ENCODE results near the gene ATP1A4. TPM values are rescaled to one million over a fixed set of nuclear protein-coding genes. Genes with fewer than 3 reads are reported as not detected.
A peak's percentile ranks its signal among the peaks of the same experiment; 100 is the strongest.

The ATP1A4 gene
- total RNA-seq, 4 donors from 2014 or later: 0.57 TPM; not detected in 3

GRCh38 chr1:160200786-160201185, 49.4 kb downstream of the ATP1A4 start:
- Histone ChIP-seq H3K9me3 (no peaks in the 10 kb centered on the region), H3K4me3 (no peak overlapping the region), H3K4me1 (peaks cover 0 to 6% (median 2%) of the 10 kb centered on the region in 4 donors), H3K36me3 (no peaks in the 10 kb centered on the region), H3K27ac (no peak overlapping the region), H3K27me3 (no peaks in the 10 kb centered on the region)
- no peak for DNase-seq
- TF ChIP-seq CTCF (IDR thresholded peaks at IDR 0.05): no peak

GRCh38 chr1:160204526-160205241, 53.3 kb downstream of the ATP1A4 start:
- DNase-seq: peak in 2 of 3 donors; percentile 62 to 67
- H3K9me3 ChIP-seq: no peaks in the 10 kb centered on the region

GRCh38 chr1:160205242-160206035, 54.0 kb downstream of the ATP1A4 start, which contains the start of gene PEA15:
PEA15 (plus strand) TSS chr1:160205384; CDS start chr1:160211545, 6,161 bp downstream.
- Histone ChIP-seq H3K4me3 (peak within 1 kb of the TSS; percentile 78 to 94 (median 84)), H3K36me3 (peaks cover 0 to 9% (median 0%) of the 10 kb centered on the region in 3 donors), H3K4me1 (peaks cover 0 to 24% (median 8%) of the 10 kb centered on the region in 4 donors), H3K27ac (peak within 1 kb of the TSS; percentile 86 to 93 (median 88)), H3K9me3 (no peaks in the 10 kb centered on the region), H3K27me3 (no peaks in the 10 kb centered on the region)
- DNase-seq: peak; percentile 74 to 89 (median 81)
- TF ChIP-seq POLR2A (IDR thresholded peaks at IDR 0.05): peak; percentile 43 to 48
- TF ChIP-seq CTCF (IDR thresholded peaks at IDR 0.05): no peak

More at GRCh38 chr1:160204526-160205241, 53.3 kb downstream of the ATP1A4 start:
- Histone ChIP-seq H3K4me3 (peak overlapping the region; percentile 78 to 94 (median 84)), H3K4me1 (peaks cover 0 to 16% (median 8%) of the 10 kb centered on the region in 4 donors), H3K27ac (peak overlapping the region; percentile 86 to 93 (median 88)), H3K27me3 (no peaks in the 10 kb centered on the region), H3K36me3 (peaks cover 0 to 4% (median 0%) of the 10 kb centered on the region in 3 donors)
- no peak for TF ChIP-seq CTCF (IDR thresholded peaks at IDR 0.05)
- no peak for TF ChIP-seq POLR2A (IDR thresholded peaks at IDR 0.05)

GRCh38 chr1:160206036-160206389, 54.6 kb downstream of the ATP1A4 start:
- Histone ChIP-seq H3K9me3 (no peaks in the 10 kb centered on the region), H3K4me3 (peak overlapping the region; percentile 78 to 94 (median 84)), H3K27ac (peak overlapping the region; percentile 86 to 93 (median 88)), H3K27me3 (no peaks in the 10 kb centered on the region), H3K36me3 (peaks cover 0 to 9% (median 0%) of the 10 kb centered on the region in 3 donors), H3K4me1 (peaks cover 0 to 28% (median 8%) of the 10 kb centered on the region in 4 donors)
- DNase-seq: peak in 2 of 3 donors; percentile 67 to 72
- TF ChIP-seq POLR2A (IDR thresholded peaks at IDR 0.05) (no peak), CTCF (IDR thresholded peaks at IDR 0.05) (no peak)

- Histone ChIP-seq H3K36me3 (peaks cover 0 to 13% (median 0%) of the 10 kb centered on the region in 3 donors), H3K27me3 (no peaks in the 10 kb centered on the region), H3K4me1 (peaks cover 0 to 28% (median 8%) of the 10 kb centered on the region in 4 donors), H3K9me3 (no peaks in the 10 kb centered on the region), H3K4me3 (peak overlapping the region in 3 of 4 donors; percentile 78 to 89 (median 79)), H3K27ac (peak overlapping the region; percentile 86 to 93 (median 88))
- peak in 1 of 3 donors; percentile 44 for DNase-seq
- TF ChIP-seq CTCF (IDR thresholded peaks at IDR 0.05) (no peak), POLR2A (IDR thresholded peaks at IDR 0.05) (no peak)
Measured at GRCh38 chr1:160206421-160207117, 55.2 kb downstream of the ATP1A4 start.
